Body of pancreas (tissue), 4 donors: Measurements from ENCODE around the gene SRSF4.

Experiments used
- CTCF ChIP-seq, 7 experiments: fragments of 450-650 bp in 4 of 7; fragments of 200-600 bp in 3 of 7; sonication (generic) in 3 of 7; IDR thresholded peaks; one replicate each; pipeline ENCODE4 v1.5.1; 2016 to 2019; ENCODE audit warnings: antibody characterized with exemption in 7 of 7
- POLR2A ChIP-seq, 3 donors: fragments of 450-650 bp; IDR thresholded peaks; one replicate each; pipeline ENCODE4 v1.6.1; 2016; ENCODE audit warnings: antibody characterized with exemption in 3 of 3, mild to moderate bottlenecking in 2 of 3

GRCh38 chr1:29142714-29143113, 39.0 kb downstream of the SRSF4 start:
- TF ChIP-seq POLR2A (IDR thresholded peaks at IDR 0.05) (no peak), CTCF (IDR thresholded peaks at IDR 0.05) (no peak)
